ENCODE measurements around the gene MAGI2. TPM values are rescaled to one million over a fixed set of nuclear protein-coding genes. Genes with fewer than 3 reads are reported as not detected.

MAGI2 gene
- total RNA-seq, 1 experiment from 2014 or later = 0.84 TPM

DNA sequence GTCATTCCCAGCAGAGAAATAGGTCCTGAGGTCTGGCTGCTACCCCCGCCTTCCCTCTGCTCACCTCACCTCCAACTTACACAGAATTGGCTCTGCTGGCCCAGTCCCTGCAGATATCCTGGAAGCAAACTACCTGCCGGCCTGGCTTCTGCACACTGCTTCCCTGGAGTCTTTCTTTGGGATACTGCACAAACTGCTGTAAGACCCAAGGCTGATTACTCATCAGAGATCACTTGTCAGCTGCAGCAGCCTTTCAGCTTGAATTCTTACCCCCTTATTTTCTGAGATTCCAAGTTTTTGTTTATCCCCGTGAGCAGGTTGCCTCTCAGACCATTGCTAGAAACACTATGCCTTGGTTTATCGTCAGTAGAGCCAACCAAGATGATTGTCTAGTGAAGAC lies 1228.5 kb downstream of the MAGI2 start:
- in situ Hi-C loops (cut with HindIII; ENCODE audit: low pct_unique_long_range_greater_than_20kb, low sequenced_read_pairs) = no loop called here

DNA sequence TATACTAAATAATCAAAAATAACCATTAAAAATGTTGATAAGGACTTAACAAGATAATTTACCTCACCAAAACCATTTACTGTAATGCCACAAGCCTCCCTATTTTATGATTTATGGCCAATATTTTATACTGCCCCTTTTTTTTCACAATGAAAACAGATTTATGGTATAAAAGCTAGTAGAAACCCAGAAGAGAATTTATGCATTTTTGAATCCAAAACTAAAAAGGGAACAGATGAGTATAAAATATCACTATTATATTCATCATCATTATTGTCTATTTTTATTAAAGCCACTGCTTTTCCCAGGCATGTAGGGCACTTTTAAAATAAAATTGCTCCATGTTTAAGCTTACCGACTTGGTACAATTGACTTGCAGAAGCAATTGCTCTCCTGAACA lies 1229.9 kb downstream of the MAGI2 start:
- DNase-seq (ENCODE audit: low read depth) = no peak
- in situ Hi-C loops (cut with HindIII; ENCODE audit: low pct_unique_long_range_greater_than_20kb, low sequenced_read_pairs) = no loop called here

More for the DNA sequence above, 1228.5 kb downstream of the MAGI2 start:
- DNase-seq (ENCODE audit: low read depth) = no peak

- in situ Hi-C loops (cut with HindIII; ENCODE audit: low pct_unique_long_range_greater_than_20kb, low sequenced_read_pairs) = no loop called here
- no peak for DNase-seq (ENCODE audit: low read depth)
Measured at GRCh38 chr7:78222001-78222751, 1231.3 kb downstream of the MAGI2 start.

GRCh38 chr7:78220754-78221153 lies 1232.7 kb downstream of the MAGI2 start:
- DNase-seq (ENCODE audit: low read depth) = no peak
- in situ Hi-C loops (cut with HindIII; ENCODE audit: low pct_unique_long_range_greater_than_20kb, low sequenced_read_pairs) = no loop called here

DNA sequence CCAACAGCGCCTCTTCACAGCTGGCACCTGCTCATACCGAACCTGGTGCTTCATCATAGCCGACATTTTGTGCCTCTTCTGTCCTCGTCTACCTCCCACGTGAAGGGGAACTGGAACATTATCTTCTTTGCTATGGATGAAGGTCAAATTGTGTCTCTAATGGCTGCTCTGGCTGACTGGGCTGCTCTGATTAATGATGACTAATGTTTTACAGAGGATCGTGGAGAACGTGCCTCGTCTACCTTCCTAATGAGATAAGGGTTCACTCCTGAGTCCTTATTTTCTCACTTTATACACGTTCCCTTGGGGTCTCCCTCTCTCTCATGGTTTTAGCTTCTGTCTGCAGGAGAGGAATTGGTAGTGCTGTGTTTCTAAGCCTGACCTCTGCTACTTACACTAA lies 1234.6 kb downstream of the MAGI2 start:
- in situ Hi-C loops (cut with HindIII; ENCODE audit: low pct_unique_long_range_greater_than_20kb, low sequenced_read_pairs) = no loop called here
- DNase-seq (ENCODE audit: low read depth) = no peak

DNA sequence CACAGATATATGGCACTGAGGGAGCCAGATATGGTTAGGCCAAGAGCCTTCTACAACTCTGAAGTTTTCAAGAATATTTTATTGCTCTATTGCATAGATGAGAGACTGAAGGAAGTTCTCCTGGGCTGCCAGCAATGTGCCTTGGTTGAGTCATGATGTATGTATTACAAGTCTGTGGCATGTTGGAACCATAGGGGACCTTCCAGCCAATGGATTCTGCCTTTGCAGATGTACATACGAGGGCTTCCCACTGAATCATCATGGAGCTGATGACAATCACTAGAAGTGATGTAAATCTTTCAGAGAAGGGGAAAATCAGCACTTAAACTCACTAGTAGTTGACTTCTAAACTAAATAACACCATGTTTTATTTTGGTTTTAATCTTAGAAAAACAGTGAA lies 1235.4 kb downstream of the MAGI2 start:
- in situ Hi-C loops (cut with HindIII; ENCODE audit: low pct_unique_long_range_greater_than_20kb, low sequenced_read_pairs) = no loop called here
- no peak for DNase-seq (ENCODE audit: low read depth)

GRCh38 chr7:78215199-78215598 lies 1238.3 kb downstream of the MAGI2 start:
- no peak for DNase-seq (ENCODE audit: low read depth)
- in situ Hi-C loops (cut with HindIII; ENCODE audit: low pct_unique_long_range_greater_than_20kb, low sequenced_read_pairs) = no loop called here

- in situ Hi-C loops (cut with HindIII; ENCODE audit: low pct_unique_long_range_greater_than_20kb, low sequenced_read_pairs) = no loop called here
- no peak for DNase-seq (ENCODE audit: low read depth)
Measured at GRCh38 chr7:78213402-78213801, 1240.1 kb downstream of the MAGI2 start.

DNA sequence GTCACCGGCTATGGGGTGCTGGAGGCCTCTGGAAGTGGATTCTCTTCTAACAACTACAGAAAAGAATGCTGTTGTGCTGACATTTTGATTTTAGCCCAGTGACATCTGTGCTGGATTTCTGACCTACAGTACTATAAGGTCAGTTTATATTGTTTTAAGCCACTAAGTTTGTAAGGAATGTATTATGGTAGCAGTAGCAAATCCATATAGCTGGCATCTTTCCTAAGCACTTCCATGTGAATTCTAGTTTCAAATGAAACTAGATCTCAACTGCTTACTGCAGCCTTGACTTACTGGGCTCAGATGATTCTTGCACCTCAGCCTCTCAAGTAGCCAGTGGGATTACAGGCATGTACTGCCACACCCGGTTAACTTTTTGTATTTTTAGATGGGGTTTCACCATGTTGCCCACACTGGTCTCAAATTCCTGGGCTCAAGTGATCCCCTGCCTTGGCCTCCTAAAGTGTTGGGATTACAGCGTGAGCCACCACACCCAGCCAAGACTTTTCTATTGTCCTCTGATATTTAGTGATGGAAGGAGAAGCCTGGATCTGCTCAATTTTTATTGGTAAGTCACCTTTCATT lies 1240.9 kb downstream of the MAGI2 start:
- in situ Hi-C loops (cut with HindIII; ENCODE audit: low pct_unique_long_range_greater_than_20kb, low sequenced_read_pairs) = no loop called here
- no peak for DNase-seq (ENCODE audit: low read depth)

GRCh38 chr7:78207269-78207668 lies 1246.2 kb downstream of the MAGI2 start:
- no peak for DNase-seq (ENCODE audit: low read depth)
- in situ Hi-C loops (cut with HindIII; ENCODE audit: low pct_unique_long_range_greater_than_20kb, low sequenced_read_pairs) = no loop called here

DNA sequence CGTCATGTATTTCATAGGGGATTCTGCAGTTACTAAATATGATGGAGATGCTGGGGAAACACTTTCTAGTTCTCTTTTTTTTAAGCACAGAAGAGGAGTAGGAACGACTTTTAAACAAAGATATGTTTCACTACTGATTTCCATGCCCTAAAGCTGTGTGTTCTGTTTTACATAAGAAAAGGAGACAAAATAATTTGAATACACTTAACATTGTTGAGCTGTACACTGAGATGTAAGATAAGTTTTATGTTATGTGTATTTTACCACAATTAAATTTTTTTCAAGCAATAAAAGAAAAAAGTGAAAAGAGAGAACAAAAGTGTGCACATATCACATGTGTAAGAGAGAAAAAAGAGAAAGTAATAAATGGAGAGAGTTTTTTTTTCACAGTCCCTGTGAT lies 1246.7 kb downstream of the MAGI2 start:
- in situ Hi-C loops (cut with HindIII; ENCODE audit: low pct_unique_long_range_greater_than_20kb, low sequenced_read_pairs) = no loop called here
- DNase-seq (ENCODE audit: low read depth) = no peak

GRCh38 chr7:78203042-78203720 lies 1250.3 kb downstream of the MAGI2 start:
- DNase-seq (ENCODE audit: low read depth) = no peak
- in situ Hi-C loops (cut with HindIII; ENCODE audit: low pct_unique_long_range_greater_than_20kb, low sequenced_read_pairs) = no loop called here

DNA sequence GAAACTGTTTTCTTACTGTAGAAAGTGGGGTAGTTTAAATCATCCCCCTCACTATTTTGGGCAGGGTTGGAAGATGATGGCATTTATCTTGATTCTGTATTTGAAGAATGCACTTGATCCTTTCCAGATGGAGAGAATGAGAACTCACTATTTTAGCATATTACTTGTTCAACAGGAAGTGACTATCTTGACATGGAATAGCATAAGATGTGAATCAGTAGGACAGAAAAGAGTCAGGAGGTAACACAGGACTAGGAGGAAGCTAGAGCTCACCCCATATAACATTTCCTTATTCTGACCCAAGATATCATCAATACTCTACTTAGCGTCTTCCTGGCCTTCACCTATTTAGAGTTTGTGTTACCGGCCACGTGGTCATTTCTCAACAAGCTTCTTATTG lies 1254.7 kb downstream of the MAGI2 start:
- in situ Hi-C loops (cut with HindIII; ENCODE audit: low pct_unique_long_range_greater_than_20kb, low sequenced_read_pairs) = no loop called here
- DNase-seq (ENCODE audit: low read depth) = no peak

DNA sequence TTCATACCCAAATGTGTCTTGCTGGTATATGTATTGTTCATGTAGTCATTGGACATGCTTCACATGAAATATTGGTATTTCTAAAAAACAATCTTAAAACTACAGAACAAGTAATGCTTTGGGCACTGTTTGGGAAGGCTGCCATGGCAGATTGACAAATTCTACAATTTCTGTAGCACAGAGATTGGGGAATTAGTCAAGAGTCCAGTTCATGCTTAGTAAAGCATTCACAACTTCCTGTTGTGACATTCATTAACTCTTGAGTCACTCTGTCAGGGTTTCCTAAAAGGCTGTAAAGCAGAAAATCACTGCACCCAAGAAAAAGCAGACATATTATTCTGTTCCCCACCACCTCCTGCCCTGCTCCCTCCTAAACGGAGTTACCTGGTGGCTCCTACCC lies 1256.0 kb downstream of the MAGI2 start:
- no peak for DNase-seq (ENCODE audit: low read depth)

GRCh38 chr7:78195281-78195680 lies 1258.2 kb downstream of the MAGI2 start:
- no peak for DNase-seq (ENCODE audit: low read depth)
- in situ Hi-C loops (cut with HindIII; ENCODE audit: low pct_unique_long_range_greater_than_20kb, low sequenced_read_pairs) = no loop called here

More for the DNA sequence above, 1256.0 kb downstream of the MAGI2 start:
- in situ Hi-C loops (cut with HindIII; ENCODE audit: low pct_unique_long_range_greater_than_20kb, low sequenced_read_pairs) = no loop called here

GRCh38 chr7:78194611-78195010 lies 1258.9 kb downstream of the MAGI2 start:
- in situ Hi-C loops (cut with HindIII; ENCODE audit: low pct_unique_long_range_greater_than_20kb, low sequenced_read_pairs) = no loop called here
- DNase-seq (ENCODE audit: low read depth) = no peak

- in situ Hi-C loops (cut with HindIII; ENCODE audit: low pct_unique_long_range_greater_than_20kb, low sequenced_read_pairs) = no loop called here
- DNase-seq (ENCODE audit: low read depth) = no peak
Measured at GRCh38 chr7:78191475-78192079, 1261.9 kb downstream of the MAGI2 start.

DNA sequence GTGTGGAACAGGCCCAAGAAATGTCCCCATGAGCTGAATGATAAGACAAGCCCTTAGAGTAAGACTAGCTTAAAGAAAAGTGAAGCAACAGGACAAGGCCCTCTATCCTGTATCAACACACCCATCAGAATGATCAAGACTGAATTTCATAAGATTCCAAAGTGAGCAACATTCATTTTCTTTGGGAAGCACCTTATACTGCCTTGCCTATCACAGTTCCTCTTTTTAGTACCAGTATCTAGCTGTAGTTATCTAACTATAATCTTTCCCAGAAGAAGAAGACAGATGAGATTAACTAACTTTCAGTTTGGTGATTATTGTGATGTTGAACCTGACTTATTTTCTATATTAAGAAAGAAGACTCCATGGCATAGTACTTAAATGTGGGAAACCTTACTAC lies 1263.7 kb downstream of the MAGI2 start:
- in situ Hi-C loops (cut with HindIII; ENCODE audit: low pct_unique_long_range_greater_than_20kb, low sequenced_read_pairs) = no loop called here
- no peak for DNase-seq (ENCODE audit: low read depth)

DNA sequence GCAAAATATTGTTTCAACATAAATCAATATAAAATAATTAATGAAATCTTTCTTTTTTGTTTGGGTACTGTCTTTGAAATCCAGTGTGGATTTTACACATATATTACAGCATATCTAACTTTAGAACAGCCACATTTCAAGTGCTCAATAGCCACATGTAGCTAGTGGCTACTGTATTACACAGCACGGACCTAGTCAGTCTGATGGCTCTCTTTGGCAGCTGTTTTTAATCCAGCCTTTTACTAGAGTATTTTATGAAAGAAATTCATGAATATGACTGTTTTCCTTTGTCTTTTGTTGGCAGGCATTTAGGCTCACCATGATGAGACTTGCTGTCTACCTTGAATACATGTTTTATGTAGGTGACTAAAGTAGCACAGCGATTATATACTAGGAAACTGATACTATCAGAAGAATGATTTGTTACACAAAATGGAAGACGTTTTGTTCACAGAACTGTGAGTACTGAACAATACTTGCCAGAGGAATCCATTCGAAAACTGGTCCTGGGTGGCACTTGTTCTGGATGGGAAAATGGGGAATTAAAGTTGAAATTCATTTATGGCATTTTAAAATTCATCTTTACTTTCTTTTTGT lies 1268.2 kb downstream of the MAGI2 start:
- in situ Hi-C loops (cut with HindIII; ENCODE audit: low pct_unique_long_range_greater_than_20kb, low sequenced_read_pairs) = no loop called here
- no peak for DNase-seq (ENCODE audit: low read depth)
